KMS-11 (cell line): ENCODE results near the gene MYPOP.
"Not testable (repeated sequence)": the region's sequence is repeated elsewhere in the genome, so short reads cannot be mapped to it uniquely, and the experiment has no call there.

Experiments
- H2AFZ ChIP-seq: fragments of 200-600 bp; sonication (generic); 2 replicates; pipeline ENCODE4 v1.6.1; 2016; ENCODE audit warnings: antibody characterized with exemption, mixed run types, low read depth
- H3K27ac ChIP-seq: fragments of 200-600 bp; sonication (generic); 2 replicates; pipeline ENCODE4 v1.6.1; 2016; ENCODE audit warnings: mild to moderate bottlenecking, mixed run types
- H3K27me3 ChIP-seq: fragments of 200-600 bp; sonication (generic); 2 replicates; pipeline ENCODE4 v1.6.1; 2017; ENCODE audit warnings: mild to moderate bottlenecking, low read depth, mixed run types, moderate library complexity; ENCODE audit not compliant: insufficient read depth
- H3K36me3 ChIP-seq: fragments of 200-600 bp; sonication (generic); 2 replicates; pipeline ENCODE4 v1.6.1; 2017; ENCODE audit warnings: mild to moderate bottlenecking, mixed run types; ENCODE audit not compliant: insufficient read depth
- H3K4me1 ChIP-seq: fragments of 200-600 bp; sonication (generic); 2 replicates; pipeline ENCODE4 v1.6.1; 2016; ENCODE audit warnings: mild to moderate bottlenecking, low read depth, mixed run types; ENCODE audit not compliant: poor library complexity, severe bottlenecking
- H3K4me2 ChIP-seq: fragments of 200-600 bp; sonication (generic); 2 replicates; pipeline ENCODE4 v1.7.0; 2016; ENCODE audit warnings: mild to moderate bottlenecking, mixed run types
- H3K4me3 ChIP-seq: fragments of 200-600 bp; sonication (generic); IDR thresholded peaks from 2 replicates; pipeline ENCODE4 v1.6.1; 2017; ENCODE audit warnings: low read depth, low read length, mixed read lengths; ENCODE audit not compliant: insufficient read depth
- H3K79me2 ChIP-seq: fragments of 200-600 bp; sonication (generic); 2 replicates; pipeline ENCODE4 v1.6.1; 2016; ENCODE audit warnings: low read depth, mixed run types; ENCODE audit not compliant: insufficient read depth
- H3K9ac ChIP-seq: fragments of 200-600 bp; sonication (generic); 2 replicates; pipeline ENCODE4 v1.6.1; 2016; ENCODE audit warnings: mild to moderate bottlenecking, mixed run types
- H4K20me1 ChIP-seq: fragments of 200-600 bp; sonication (generic); 2 replicates; pipeline ENCODE4 v1.6.1; 2016; ENCODE audit warnings: mild to moderate bottlenecking, mixed run types; ENCODE audit not compliant: insufficient read depth
- CTCF ChIP-seq: fragments of 200-600 bp; sonication (generic); conservative IDR thresholded peaks from 2 replicates; pipeline ENCODE4 v1.6.1; 2017; ENCODE audit warnings: low read depth, mild to moderate bottlenecking, antibody characterized with exemption, low read length, moderate library complexity, mixed read lengths

The MYPOP gene

GRCh38 chr19:45872095-45872919, 30.1 kb downstream of the MYPOP start:
- Histone ChIP-seq H3K4me2 (no peak overlapping the region), H4K20me1 (no peaks in the 10 kb centered on the region), H3K4me1 (peaks cover 4% of the 10 kb centered on the region)

GRCh38 chr19:45870798-45871197, 31.6 kb downstream of the MYPOP start:
- H3K36me3 ChIP-seq = no peaks in the 10 kb centered on the region
- H2AFZ ChIP-seq = no peak overlapping the region
- H3K27ac ChIP-seq = no peak overlapping the region
- no peak overlapping the region for H3K4me3 ChIP-seq
- H3K79me2 ChIP-seq = no peaks in the 10 kb centered on the region
- no peaks in the 10 kb centered on the region for H4K20me1 ChIP-seq
- TF ChIP-seq CTCF = no peak
- H3K4me1 ChIP-seq = peaks cover 4% of the 10 kb centered on the region
- no peak overlapping the region for H3K4me2 ChIP-seq
- H3K9ac ChIP-seq = no peak overlapping the region
- H3K27me3 ChIP-seq = peaks cover 71% of the 10 kb centered on the region

More at GRCh38 chr19:45872095-45872919, 30.1 kb downstream of the MYPOP start:
- TF ChIP-seq CTCF = no peak
- no peak overlapping the region for H3K27ac ChIP-seq
- H2AFZ ChIP-seq = no peak overlapping the region
- no peaks in the 10 kb centered on the region for H3K36me3 ChIP-seq
- no peaks in the 10 kb centered on the region for H3K79me2 ChIP-seq
- H3K4me3 ChIP-seq = no peak overlapping the region
- no peak overlapping the region for H3K9ac ChIP-seq
- H3K27me3 ChIP-seq = peaks cover 60% of the 10 kb centered on the region

GRCh38 chr19:45867241-45867640, 35.2 kb downstream of the MYPOP start:
- not testable (repeated sequence) for H3K27ac ChIP-seq, H3K36me3 ChIP-seq, H3K9ac ChIP-seq, H3K4me3 ChIP-seq, H4K20me1 ChIP-seq, H3K4me2 ChIP-seq, H2AFZ ChIP-seq, H3K79me2 ChIP-seq
- H3K4me1 ChIP-seq = peaks cover 10% of the 10 kb centered on the region
- H3K27me3 ChIP-seq = peaks cover 77% of the 10 kb centered on the region

GRCh38 chr19:45866400-45867176, 35.8 kb downstream of the MYPOP start:
- Histone ChIP-seq H3K36me3 (no peaks in the 10 kb centered on the region), H3K27me3 (peaks cover 74% of the 10 kb centered on the region), H3K4me3 (no peak overlapping the region), H3K9ac (no peak overlapping the region), H3K27ac (no peak overlapping the region), H3K79me2 (peaks cover 12% of the 10 kb centered on the region; the same call in 1 of the 2 replicates), H4K20me1 (no peaks in the 10 kb centered on the region), H3K4me2 (no peak overlapping the region), H3K4me1 (peaks cover 14% of the 10 kb centered on the region), H2AFZ (no peak overlapping the region)
- TF ChIP-seq CTCF = no peak
